Measurements from ENCODE around the gene PRL. TPM values are rescaled to one million over a fixed set of nuclear protein-coding genes. Genes with fewer than 3 reads are reported as not detected.

The PRL gene
- total and polyA plus RNA-seq, 2 of the 8 experiments (the other 6 are each of a cell fraction or from before 2014, with no cell fraction given): not detected

DNA sequence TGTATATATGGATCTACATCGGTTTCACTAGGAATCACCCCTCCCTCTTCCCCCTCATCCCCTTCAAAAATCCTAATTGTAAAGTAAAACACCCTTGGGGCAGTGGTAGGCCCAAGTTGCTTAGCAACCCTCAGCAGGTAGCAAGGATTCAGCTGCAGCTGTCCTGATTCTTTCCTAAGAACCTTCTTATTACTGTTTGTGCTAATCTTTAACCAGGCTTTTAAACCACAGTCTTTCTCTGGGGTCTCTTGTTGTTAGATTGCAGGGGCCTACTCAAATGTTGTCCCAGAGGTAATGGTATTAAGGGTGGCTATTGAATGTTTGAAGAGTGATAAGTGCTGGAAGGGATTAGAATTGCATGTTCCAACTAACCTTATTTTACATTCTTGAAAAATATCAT, 46.4 kb downstream of the PRL start (continued):
- TF ChIP-seq, protein P1, sequence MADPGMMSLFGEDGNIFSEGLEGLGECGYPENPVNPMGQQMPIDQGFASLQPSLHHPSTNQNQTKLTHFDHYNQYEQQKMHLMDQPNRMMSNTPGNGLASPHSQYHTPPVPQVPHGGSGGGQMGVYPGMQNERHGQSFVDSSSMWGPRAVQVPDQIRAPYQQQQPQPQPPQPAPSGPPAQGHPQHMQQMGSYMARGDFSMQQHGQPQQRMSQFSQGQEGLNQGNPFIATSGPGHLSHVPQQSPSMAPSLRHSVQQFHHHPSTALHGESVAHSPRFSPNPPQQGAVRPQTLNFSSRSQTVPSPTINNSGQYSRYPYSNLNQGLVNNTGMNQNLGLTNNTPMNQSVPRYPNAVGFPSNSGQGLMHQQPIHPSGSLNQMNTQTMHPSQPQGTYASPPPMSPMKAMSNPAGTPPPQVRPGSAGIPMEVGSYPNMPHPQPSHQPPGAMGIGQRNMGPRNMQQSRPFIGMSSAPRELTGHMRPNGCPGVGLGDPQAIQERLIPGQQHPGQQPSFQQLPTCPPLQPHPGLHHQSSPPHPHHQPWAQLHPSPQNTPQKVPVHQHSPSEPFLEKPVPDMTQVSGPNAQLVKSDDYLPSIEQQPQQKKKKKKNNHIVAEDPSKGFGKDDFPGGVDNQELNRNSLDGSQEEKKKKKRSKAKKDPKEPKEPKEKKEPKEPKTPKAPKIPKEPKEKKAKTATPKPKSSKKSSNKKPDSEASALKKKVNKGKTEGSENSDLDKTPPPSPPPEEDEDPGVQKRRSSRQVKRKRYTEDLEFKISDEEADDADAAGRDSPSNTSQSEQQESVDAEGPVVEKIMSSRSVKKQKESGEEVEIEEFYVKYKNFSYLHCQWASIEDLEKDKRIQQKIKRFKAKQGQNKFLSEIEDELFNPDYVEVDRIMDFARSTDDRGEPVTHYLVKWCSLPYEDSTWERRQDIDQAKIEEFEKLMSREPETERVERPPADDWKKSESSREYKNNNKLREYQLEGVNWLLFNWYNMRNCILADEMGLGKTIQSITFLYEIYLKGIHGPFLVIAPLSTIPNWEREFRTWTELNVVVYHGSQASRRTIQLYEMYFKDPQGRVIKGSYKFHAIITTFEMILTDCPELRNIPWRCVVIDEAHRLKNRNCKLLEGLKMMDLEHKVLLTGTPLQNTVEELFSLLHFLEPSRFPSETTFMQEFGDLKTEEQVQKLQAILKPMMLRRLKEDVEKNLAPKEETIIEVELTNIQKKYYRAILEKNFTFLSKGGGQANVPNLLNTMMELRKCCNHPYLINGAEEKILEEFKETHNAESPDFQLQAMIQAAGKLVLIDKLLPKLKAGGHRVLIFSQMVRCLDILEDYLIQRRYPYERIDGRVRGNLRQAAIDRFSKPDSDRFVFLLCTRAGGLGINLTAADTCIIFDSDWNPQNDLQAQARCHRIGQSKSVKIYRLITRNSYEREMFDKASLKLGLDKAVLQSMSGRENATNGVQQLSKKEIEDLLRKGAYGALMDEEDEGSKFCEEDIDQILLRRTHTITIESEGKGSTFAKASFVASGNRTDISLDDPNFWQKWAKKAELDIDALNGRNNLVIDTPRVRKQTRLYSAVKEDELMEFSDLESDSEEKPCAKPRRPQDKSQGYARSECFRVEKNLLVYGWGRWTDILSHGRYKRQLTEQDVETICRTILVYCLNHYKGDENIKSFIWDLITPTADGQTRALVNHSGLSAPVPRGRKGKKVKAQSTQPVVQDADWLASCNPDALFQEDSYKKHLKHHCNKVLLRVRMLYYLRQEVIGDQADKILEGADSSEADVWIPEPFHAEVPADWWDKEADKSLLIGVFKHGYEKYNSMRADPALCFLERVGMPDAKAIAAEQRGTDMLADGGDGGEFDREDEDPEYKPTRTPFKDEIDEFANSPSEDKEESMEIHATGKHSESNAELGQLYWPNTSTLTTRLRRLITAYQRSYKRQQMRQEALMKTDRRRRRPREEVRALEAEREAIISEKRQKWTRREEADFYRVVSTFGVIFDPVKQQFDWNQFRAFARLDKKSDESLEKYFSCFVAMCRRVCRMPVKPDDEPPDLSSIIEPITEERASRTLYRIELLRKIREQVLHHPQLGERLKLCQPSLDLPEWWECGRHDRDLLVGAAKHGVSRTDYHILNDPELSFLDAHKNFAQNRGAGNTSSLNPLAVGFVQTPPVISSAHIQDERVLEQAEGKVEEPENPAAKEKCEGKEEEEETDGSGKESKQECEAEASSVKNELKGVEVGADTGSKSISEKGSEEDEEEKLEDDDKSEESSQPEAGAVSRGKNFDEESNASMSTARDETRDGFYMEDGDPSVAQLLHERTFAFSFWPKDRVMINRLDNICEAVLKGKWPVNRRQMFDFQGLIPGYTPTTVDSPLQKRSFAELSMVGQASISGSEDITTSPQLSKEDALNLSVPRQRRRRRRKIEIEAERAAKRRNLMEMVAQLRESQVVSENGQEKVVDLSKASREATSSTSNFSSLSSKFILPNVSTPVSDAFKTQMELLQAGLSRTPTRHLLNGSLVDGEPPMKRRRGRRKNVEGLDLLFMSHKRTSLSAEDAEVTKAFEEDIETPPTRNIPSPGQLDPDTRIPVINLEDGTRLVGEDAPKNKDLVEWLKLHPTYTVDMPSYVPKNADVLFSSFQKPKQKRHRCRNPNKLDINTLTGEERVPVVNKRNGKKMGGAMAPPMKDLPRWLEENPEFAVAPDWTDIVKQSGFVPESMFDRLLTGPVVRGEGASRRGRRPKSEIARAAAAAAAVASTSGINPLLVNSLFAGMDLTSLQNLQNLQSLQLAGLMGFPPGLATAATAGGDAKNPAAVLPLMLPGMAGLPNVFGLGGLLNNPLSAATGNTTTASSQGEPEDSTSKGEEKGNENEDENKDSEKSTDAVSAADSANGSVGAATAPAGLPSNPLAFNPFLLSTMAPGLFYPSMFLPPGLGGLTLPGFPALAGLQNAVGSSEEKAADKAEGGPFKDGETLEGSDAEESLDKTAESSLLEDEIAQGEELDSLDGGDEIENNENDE (IDR thresholded peaks at IDR 0.05; ENCODE audit: insufficient replicate concordance, low read length): peak; percentile 87
- TF ChIP-seq EGR1 (IDR thresholded peaks at IDR 0.05; ENCODE audit: borderline replicate concordance, low read depth, low read length) (no peak), CEBPB (IDR thresholded peaks at IDR 0.05; ENCODE audit: low read depth, low read length) (no peak), SP1 (IDR thresholded peaks at IDR 0.05; ENCODE audit: low read depth, low read length) (0 out of 2 replicates have a peak, but pooled peaks have one; percentile 17), E2F6 (IDR thresholded peaks at IDR 0.05) (no peak), RXRA (IDR thresholded peaks at IDR 0.05; ENCODE audit: insufficient read depth, low read depth, low read length) (no peak), SIX5 (IDR thresholded peaks at IDR 0.05; ENCODE audit: low read depth, low read length) (no peak), POU5F1 (IDR thresholded peaks at IDR 0.05; ENCODE audit: low read depth, low read length) (no peak), CHD2 (IDR thresholded peaks at IDR 0.05; ENCODE audit: low read length) (no peak), ZNF274 (IDR thresholded peaks at IDR 0.05; ENCODE audit: borderline replicate concordance, extremely low read depth, low read length) (no peak), KDM5A (IDR thresholded peaks at IDR 0.05; ENCODE audit: low read length) (no peak)
- TF ChIP-seq, protein P2, sequence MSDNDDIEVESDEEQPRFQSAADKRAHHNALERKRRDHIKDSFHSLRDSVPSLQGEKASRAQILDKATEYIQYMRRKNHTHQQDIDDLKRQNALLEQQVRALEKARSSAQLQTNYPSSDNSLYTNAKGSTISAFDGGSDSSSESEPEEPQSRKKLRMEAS (IDR thresholded peaks at IDR 0.05): no peak
